ENCODE results near the gene KRT6C. TPM values are rescaled to one million over a fixed set of nuclear protein-coding genes. Genes with fewer than 3 reads are reported as not detected.
A peak's percentile ranks its signal among the peaks of the same experiment; 100 is the strongest.

KRT6C gene
- total and polyA plus RNA-seq, 2 experiments from 2014 or later, result not detected

DNA sequence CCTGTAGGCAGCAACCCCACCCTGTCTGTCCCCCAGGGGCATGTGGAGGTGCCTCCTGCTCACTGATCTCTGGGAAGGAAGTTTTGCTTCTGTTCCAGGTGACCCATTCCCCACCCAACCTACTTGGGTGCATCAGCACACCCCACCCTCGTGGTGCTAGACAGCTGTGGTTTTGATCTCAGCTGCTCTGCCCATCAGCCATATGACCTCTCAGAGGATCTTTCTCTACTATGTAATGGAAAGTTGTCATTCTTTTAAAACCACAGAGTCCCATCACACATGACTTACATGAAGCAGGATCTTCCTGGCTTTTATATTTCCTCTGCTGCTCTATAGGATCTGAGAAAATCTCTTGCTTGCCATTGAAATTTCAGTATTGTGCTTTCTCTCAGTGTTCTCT lies 53.9 kb downstream of the KRT6C start:
- in situ Hi-C loops (cut with MboI), result no loop called here

DNA sequence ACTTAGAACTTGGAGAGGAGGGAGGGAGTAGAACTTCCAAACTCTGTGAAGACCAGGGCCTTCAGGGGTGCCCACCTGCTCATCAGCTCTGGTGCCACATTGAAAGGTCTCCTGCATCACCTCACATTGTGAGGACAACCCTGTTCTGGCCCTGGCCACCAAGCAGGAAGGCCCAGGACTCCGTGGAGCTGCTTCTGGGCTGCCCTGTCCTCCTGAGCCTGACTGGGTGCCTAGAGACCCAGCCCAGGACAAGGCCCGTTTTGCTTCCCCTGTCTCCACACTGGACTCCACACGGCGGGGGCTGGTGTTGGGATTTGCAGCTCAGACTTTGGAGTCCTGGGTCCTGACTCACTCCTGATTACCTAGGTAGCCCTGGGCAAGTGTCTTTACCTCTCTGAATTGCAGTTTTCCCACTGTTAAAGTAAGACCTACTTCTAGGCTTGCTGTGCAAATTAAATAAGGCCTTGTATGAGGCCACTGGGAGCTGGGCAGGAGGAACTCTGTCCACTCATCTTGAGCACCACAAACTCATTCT lies 55.0 kb downstream of the KRT6C start:
- TF ChIP-seq EZH2phosphoT487 (IDR thresholded peaks at IDR 0.05; ENCODE audit: insufficient read depth, low read depth) (no peak), EZH2 (IDR thresholded peaks at IDR 0.05; ENCODE audit: insufficient read depth, poor library complexity, severe bottlenecking) (no peak)
- H3K4me1 ChIP-seq (ENCODE audit: insufficient read depth), result no peaks in the 10 kb centered on the region
- no peaks in the 10 kb centered on the region for H3K79me2 ChIP-seq (ENCODE audit: insufficient read depth)
- H2AFZ ChIP-seq, result no peak overlapping the region
- no peak overlapping the region for H3K4me2 ChIP-seq (ENCODE audit: unreplicated experiment)
- H3K27ac ChIP-seq, result no peak overlapping the region
- no peak overlapping the region for H3K9ac ChIP-seq
- no peaks in the 10 kb centered on the region for H3K27me3 ChIP-seq (replicated peaks; ENCODE audit: insufficient read depth)
- H3K9me2 ChIP-seq (ENCODE audit: insufficient read depth), result no peaks in the 10 kb centered on the region
- H3K4me3 ChIP-seq, result no peak overlapping the region
- H3K9me3 ChIP-seq (ENCODE audit: low read depth), result no peaks in the 10 kb centered on the region
- H3F3A ChIP-seq (ENCODE audit: insufficient read depth), result no peaks in the 10 kb centered on the region
- H4K20me1 ChIP-seq (ENCODE audit: insufficient read depth), result no peaks in the 10 kb centered on the region
- no peaks in the 10 kb centered on the region for H3K36me3 ChIP-seq (ENCODE audit: low read depth)
- WGBS, 2 experiments (ENCODE audit: low coverage in 1 of 2, low lambda C conversion rate in 2 of 2, missing lambda C conversion rate in 2 of 2), result 80 to 83% methylated on average over 4 of the region's 4 CpGs
- in situ Hi-C loops (cut with MboI), result no loop called here
- no peak for DNase-seq

More for the DNA sequence above, 53.9 kb downstream of the KRT6C start:
- 27 to 47% methylated on average over 1 of the region's 1 CpG for WGBS, 2 experiments (ENCODE audit: low coverage in 1 of 2, low lambda C conversion rate in 2 of 2, missing lambda C conversion rate in 2 of 2)
- H3K79me2 ChIP-seq (ENCODE audit: insufficient read depth), result no peaks in the 10 kb centered on the region
- H3K27ac ChIP-seq, result no peak overlapping the region
- no peaks in the 10 kb centered on the region for H3K9me3 ChIP-seq (ENCODE audit: low read depth)
- H3K9ac ChIP-seq, result no peak overlapping the region
- no peak overlapping the region for H3K4me3 ChIP-seq
- H3K4me1 ChIP-seq (ENCODE audit: insufficient read depth), result no peaks in the 10 kb centered on the region
- no peaks in the 10 kb centered on the region for H3K27me3 ChIP-seq (replicated peaks; ENCODE audit: insufficient read depth)
- no peak overlapping the region for H3K4me2 ChIP-seq (ENCODE audit: unreplicated experiment)
- H3K9me2 ChIP-seq (ENCODE audit: insufficient read depth), result no peaks in the 10 kb centered on the region
- no peak for TF ChIP-seq EZH2 (IDR thresholded peaks at IDR 0.05; ENCODE audit: insufficient read depth, poor library complexity, severe bottlenecking)
- TF ChIP-seq EZH2phosphoT487 (IDR thresholded peaks at IDR 0.05; ENCODE audit: insufficient read depth, low read depth), result no peak
- DNase-seq, result peak; percentile 45
- H2AFZ ChIP-seq, result no peak overlapping the region
- H4K20me1 ChIP-seq (ENCODE audit: insufficient read depth), result no peaks in the 10 kb centered on the region
- H3K36me3 ChIP-seq (ENCODE audit: low read depth), result no peaks in the 10 kb centered on the region
- no peaks in the 10 kb centered on the region for H3F3A ChIP-seq (ENCODE audit: insufficient read depth)

Other genes starting within 250 kb of the KRT6C start
- gene KRT7, start 240.6 kb downstream of the KRT6C start, total RNA-seq (2014; rRNA removed; shearing (Covaris generic)), result 5.7 and 11.0 TPM in 2 replicates
- 14.4 and 17.4 TPM in 2 replicates for gene KRT7, start 240.6 kb downstream of the KRT6C start, polyA plus RNA-seq (2016; fragmentation: Nextera tagmentation; extraction: Ambion mirVana)
- 0.11 TPM in 1 of 2 replicates, not detected in the other for gene KRT86, start 199.2 kb downstream of the KRT6C start, total RNA-seq (2014; rRNA removed; shearing (Covaris generic))
- 0.16 and 0.27 TPM in 2 replicates for gene KRT86, start 199.2 kb downstream of the KRT6C start, polyA plus RNA-seq (2016; fragmentation: Nextera tagmentation; extraction: Ambion mirVana)
- 0.11 TPM in 1 of 2 replicates, not detected in the other for gene KRT81, start 182.3 kb downstream of the KRT6C start, total RNA-seq (2014; rRNA removed; shearing (Covaris generic))
- gene KRT81, start 182.3 kb downstream of the KRT6C start, polyA plus RNA-seq (2016; fragmentation: Nextera tagmentation; extraction: Ambion mirVana), result 0.34 and 0.95 TPM in 2 replicates
- not detected in 2 replicates for gene KRT83, start 152.4 kb downstream of the KRT6C start, total RNA-seq (2014; rRNA removed; shearing (Covaris generic))
- gene KRT83, start 152.4 kb downstream of the KRT6C start, polyA plus RNA-seq (2016; fragmentation: Nextera tagmentation; extraction: Ambion mirVana), result not detected in 2 replicates
- gene KRT85, start 106.3 kb downstream of the KRT6C start, total RNA-seq (2014; rRNA removed; shearing (Covaris generic)), result not detected in 2 replicates
- gene KRT85, start 106.3 kb downstream of the KRT6C start, polyA plus RNA-seq (2016; fragmentation: Nextera tagmentation; extraction: Ambion mirVana), result not detected in 2 replicates
- gene KRT84, start 88.2 kb downstream of the KRT6C start, total RNA-seq (2014; rRNA removed; shearing (Covaris generic)), result not detected in 2 replicates
- not detected in 2 replicates for gene KRT84, start 88.2 kb downstream of the KRT6C start, polyA plus RNA-seq (2016; fragmentation: Nextera tagmentation; extraction: Ambion mirVana)
- gene KRT82, start 67.5 kb downstream of the KRT6C start, total RNA-seq (2014; rRNA removed; shearing (Covaris generic)), result not detected in 2 replicates
- gene KRT82, start 67.5 kb downstream of the KRT6C start, polyA plus RNA-seq (2016; fragmentation: Nextera tagmentation; extraction: Ambion mirVana), result not detected in 2 replicates
- gene KRT75, start 39.4 kb downstream of the KRT6C start, total RNA-seq (2014; rRNA removed; shearing (Covaris generic)), result not detected in 2 replicates
- not detected in 2 replicates for gene KRT75, start 39.4 kb downstream of the KRT6C start, polyA plus RNA-seq (2016; fragmentation: Nextera tagmentation; extraction: Ambion mirVana)
- not detected in 2 replicates for gene KRT6B, start 21.7 kb downstream of the KRT6C start, total RNA-seq (2014; rRNA removed; shearing (Covaris generic))
- not detected in 2 replicates for gene KRT6B, start 21.7 kb downstream of the KRT6C start, polyA plus RNA-seq (2016; fragmentation: Nextera tagmentation; extraction: Ambion mirVana)
- gene KRT6A, start 19.5 kb upstream of the KRT6C start, total RNA-seq (2014; rRNA removed; shearing (Covaris generic)), result not detected in 2 replicates
- not detected in 2 replicates for gene KRT6A, start 19.5 kb upstream of the KRT6C start, polyA plus RNA-seq (2016; fragmentation: Nextera tagmentation; extraction: Ambion mirVana)
- gene KRT5, start 46.6 kb upstream of the KRT6C start, total RNA-seq (2014; rRNA removed; shearing (Covaris generic)), result not detected in 2 replicates
- gene KRT5, start 46.6 kb upstream of the KRT6C start, polyA plus RNA-seq (2016; fragmentation: Nextera tagmentation; extraction: Ambion mirVana), result not detected in 2 replicates
- gene KRT71, start 79.3 kb upstream of the KRT6C start, total RNA-seq (2014; rRNA removed; shearing (Covaris generic)), result not detected in 2 replicates
- not detected in 2 replicates for gene KRT71, start 79.3 kb upstream of the KRT6C start, polyA plus RNA-seq (2016; fragmentation: Nextera tagmentation; extraction: Ambion mirVana)
- not detected in 2 replicates for gene KRT74, start 100.0 kb upstream of the KRT6C start, total RNA-seq (2014; rRNA removed; shearing (Covaris generic))
- gene KRT74, start 100.0 kb upstream of the KRT6C start, polyA plus RNA-seq (2016; fragmentation: Nextera tagmentation; extraction: Ambion mirVana), result not detected in 2 replicates
- not detected in 2 replicates for gene KRT72, start 127.7 kb upstream of the KRT6C start, total RNA-seq (2014; rRNA removed; shearing (Covaris generic))
- not detected in 2 replicates for gene KRT72, start 127.7 kb upstream of the KRT6C start, polyA plus RNA-seq (2016; fragmentation: Nextera tagmentation; extraction: Ambion mirVana)
- gene KRT73, start 144.8 kb upstream of the KRT6C start, total RNA-seq (2014; rRNA removed; shearing (Covaris generic)), result not detected in 2 replicates
- gene KRT73, start 144.8 kb upstream of the KRT6C start, polyA plus RNA-seq (2016; fragmentation: Nextera tagmentation; extraction: Ambion mirVana), result not detected in 2 replicates
- not detected in 2 replicates for gene KRT2, start 178.4 kb upstream of the KRT6C start, total RNA-seq (2014; rRNA removed; shearing (Covaris generic))
- gene KRT2, start 178.4 kb upstream of the KRT6C start, polyA plus RNA-seq (2016; fragmentation: Nextera tagmentation; extraction: Ambion mirVana), result not detected in 2 replicates
- gene KRT1, start 206.6 kb upstream of the KRT6C start, total RNA-seq (2014; rRNA removed; shearing (Covaris generic)), result not detected in 2 replicates
- gene KRT1, start 206.6 kb upstream of the KRT6C start, polyA plus RNA-seq (2016; fragmentation: Nextera tagmentation; extraction: Ambion mirVana), result not detected in 2 replicates
- not detected in 2 replicates for gene KRT77, start 229.7 kb upstream of the KRT6C start, total RNA-seq (2014; rRNA removed; shearing (Covaris generic))
- gene KRT77, start 229.7 kb upstream of the KRT6C start, polyA plus RNA-seq (2016; fragmentation: Nextera tagmentation; extraction: Ambion mirVana), result not detected in 2 replicates